HEK293T (cell line): Measurements from ENCODE around the gene SSBP2.
"Not testable (repeated sequence)": the region's sequence is repeated elsewhere in the genome, so short reads cannot be mapped to it uniquely, and the experiment has no call there.

Experiments used
- CTCF ChIA-PET: fragments of 350-600 bp; formaldehyde crosslinking; extraction: SDS; loops from one replicate; lab custom pipeline; 2021; ENCODE audit warnings: antibody characterized with exemption, inconsistent platforms; lab: Yijun Ruan, JAX
- POLR2A ChIA-PET: fragments of 350-600 bp; formaldehyde crosslinking; extraction: SDS; loops from one replicate; lab custom pipeline; 2020; ENCODE audit warnings: antibody characterized with exemption, inconsistent platforms; lab: Yijun Ruan, JAX
- DNase-seq: peaks from one replicate; pipeline ENCODE4 v3.0.0; 2012; ENCODE audit warnings: mixed read lengths; ENCODE audit errors: extremely low spot score
- ARNT ChIP-seq: fragments of 450-650 bp; IDR thresholded peaks from 2 replicates; pipeline ENCODE4 v1.6.1; 2017; ENCODE audit warnings: mild to moderate bottlenecking
- BHLHE40 ChIP-seq: fragments of 450-650 bp; IDR thresholded peaks from 2 replicates; pipeline ENCODE4 v1.6.1; 2016; ENCODE audit warnings: mild to moderate bottlenecking, moderate library complexity, borderline replicate concordance
- CTBP1 ChIP-seq: fragments of 450-650 bp; IDR thresholded peaks from 2 replicates; pipeline ENCODE4 v1.6.1; 2016; ENCODE audit warnings: borderline replicate concordance
- ELF4 ChIP-seq: fragments of 450-650 bp; IDR thresholded peaks from 2 replicates; pipeline ENCODE4 v1.6.1; 2017; ENCODE audit warnings: antibody characterized with exemption
- FOXA1 ChIP-seq: fragments of 450-650 bp; IDR thresholded peaks from 2 replicates; pipeline ENCODE4 v1.6.1; 2016; ENCODE audit warnings: mild to moderate bottlenecking
- FOXK2 ChIP-seq: fragments of 450-650 bp; IDR thresholded peaks from 2 replicates; pipeline ENCODE4 v1.6.1; 2016; ENCODE audit warnings: mild to moderate bottlenecking
- FOXM1 ChIP-seq: fragments of 450-650 bp; IDR thresholded peaks from 2 replicates; pipeline ENCODE4 v1.6.1; 2017; ENCODE audit warnings: mild to moderate bottlenecking, borderline replicate concordance
- HDGF ChIP-seq: fragments of 450-650 bp; IDR thresholded peaks from 2 replicates; pipeline ENCODE4 v1.6.1; 2017; ENCODE audit warnings: antibody characterized with exemption, borderline replicate concordance
- L3MBTL2 ChIP-seq: fragments of 450-650 bp; conservative IDR thresholded peaks from 2 replicates; pipeline ENCODE4 v1.6.1; 2016; ENCODE audit warnings: mild to moderate bottlenecking
- LEF1 ChIP-seq: fragments of 450-650 bp; IDR thresholded peaks from 2 replicates; pipeline ENCODE4 v1.6.1; 2017; ENCODE audit warnings: mild to moderate bottlenecking, borderline replicate concordance
- NFRKB ChIP-seq: fragments of 450-650 bp; IDR thresholded peaks from 2 replicates; pipeline ENCODE4 v1.6.1; 2016; ENCODE audit warnings: mild to moderate bottlenecking, moderate library complexity
- SP1 ChIP-seq: fragments of 450-650 bp; IDR thresholded peaks from 2 replicates; pipeline ENCODE4 v1.6.1; 2017
- SUZ12 ChIP-seq: fragments of 450-650 bp; IDR thresholded peaks from 2 replicates; pipeline ENCODE4 v1.6.1; 2016; ENCODE audit warnings: mild to moderate bottlenecking
- TARDBP ChIP-seq: fragments of 450-650 bp; IDR thresholded peaks from 2 replicates; pipeline ENCODE4 v1.6.1; 2016
- ZNF384 ChIP-seq: fragments of 450-650 bp; IDR thresholded peaks from 2 replicates; pipeline ENCODE4 v1.6.1; 2016
- TF ChIP-seq, protein P1 (sequence below): fragments of 450-650 bp; IDR thresholded peaks from 2 replicates; pipeline ENCODE4 v1.6.1; 2016

Gene SSBP2

GRCh38 chr5:81675420-81675819 is 75.5 kb downstream of the SSBP2 start:
- ChIA-PET CTCF (no interaction called here), POLR2A (no interaction called here)
- TF ChIP-seq HDGF, result no peak
- no peak for TF ChIP-seq NFRKB
- TF ChIP-seq FOXM1, result no peak
- TF ChIP-seq ELF4, result no peak
- no peak for TF ChIP-seq ZNF384
- DNase-seq, result no peak

GRCh38 chr5:81665795-81666194 is 85.1 kb downstream of the SSBP2 start:
- ChIA-PET POLR2A (no interaction called here), CTCF (no interaction called here)
- DNase-seq, result no peak
- no peak for TF ChIP-seq FOXA1
- TF ChIP-seq FOXK2, result no peak
- no peak for TF ChIP-seq SUZ12
- no peak for TF ChIP-seq SP1
- no peak for TF ChIP-seq NFRKB
- TF ChIP-seq, protein P1, sequence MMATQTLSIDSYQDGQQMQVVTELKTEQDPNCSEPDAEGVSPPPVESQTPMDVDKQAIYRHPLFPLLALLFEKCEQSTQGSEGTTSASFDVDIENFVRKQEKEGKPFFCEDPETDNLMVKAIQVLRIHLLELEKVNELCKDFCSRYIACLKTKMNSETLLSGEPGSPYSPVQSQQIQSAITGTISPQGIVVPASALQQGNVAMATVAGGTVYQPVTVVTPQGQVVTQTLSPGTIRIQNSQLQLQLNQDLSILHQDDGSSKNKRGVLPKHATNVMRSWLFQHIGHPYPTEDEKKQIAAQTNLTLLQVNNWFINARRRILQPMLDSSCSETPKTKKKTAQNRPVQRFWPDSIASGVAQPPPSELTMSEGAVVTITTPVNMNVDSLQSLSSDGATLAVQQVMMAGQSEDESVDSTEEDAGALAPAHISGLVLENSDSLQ, result no peak
- TF ChIP-seq BHLHE40, result no peak
- TF ChIP-seq ELF4, result no peak
- TF ChIP-seq TARDBP, result no peak
- no peak for TF ChIP-seq LEF1
- TF ChIP-seq HDGF, result no peak
- no peak for TF ChIP-seq CTBP1
- TF ChIP-seq L3MBTL2, result no peak
- TF ChIP-seq FOXM1, result no peak
- no peak for TF ChIP-seq ZNF384
- TF ChIP-seq ARNT, result no peak

DNA sequence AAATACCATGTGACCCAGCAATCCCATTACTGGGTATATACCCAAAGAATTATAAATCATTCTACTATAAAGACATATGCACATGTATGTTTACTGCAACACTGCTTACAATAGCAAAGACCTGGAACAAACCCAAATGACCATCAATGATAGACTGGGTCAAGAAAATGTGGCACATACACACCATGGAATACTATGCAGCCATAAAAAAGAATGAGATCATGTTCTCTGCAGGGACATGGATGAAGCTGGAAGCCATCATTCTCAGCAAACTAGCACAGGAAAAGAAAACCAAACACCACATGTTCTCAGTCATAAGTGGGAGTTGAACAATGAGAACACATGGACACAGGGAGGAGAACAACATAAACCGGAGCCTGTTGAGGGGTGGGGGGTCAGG is 90.3 kb downstream of the SSBP2 start:
- DNase-seq, POLR2A ChIA-PET, CTCF ChIA-PET: not testable (repeated sequence)

- TF ChIP-seq, protein P1, result no peak
- TF ChIP-seq SUZ12, result no peak
- no peak for TF ChIP-seq FOXA1
- no peak for TF ChIP-seq BHLHE40
- TF ChIP-seq TARDBP, result no peak
- no peak for TF ChIP-seq CTBP1
- no peak for TF ChIP-seq FOXK2
- no peak for TF ChIP-seq HDGF
- TF ChIP-seq L3MBTL2, result no peak
- TF ChIP-seq ZNF384, result no peak
- TF ChIP-seq SP1, result no peak
- no peak for TF ChIP-seq LEF1
- no peak for TF ChIP-seq ELF4
- no peak for TF ChIP-seq ARNT
- no peak for TF ChIP-seq FOXM1
- TF ChIP-seq NFRKB, result no peak
- DNase-seq, result peak; percentile 12
- POLR2A ChIA-PET, result no interaction called here
- CTCF ChIA-PET, result no interaction called here
Observed at GRCh38 chr5:81657386-81657785, 93.5 kb downstream of the SSBP2 start.

GRCh38 chr5:81656783-81657182 is 94.1 kb downstream of the SSBP2 start:
- no peak for DNase-seq
- ChIA-PET CTCF (no interaction called here), POLR2A (no interaction called here)
- TF ChIP-seq NFRKB (no peak), LEF1 (no peak)

- ChIA-PET CTCF (no interaction called here), POLR2A (no interaction called here)
Observed at GRCh38 chr5:81650987-81651386, 99.9 kb downstream of the SSBP2 start.

More at GRCh38 chr5:81650987-81651386, 99.9 kb downstream of the SSBP2 start:
- no peak for DNase-seq
- TF ChIP-seq ZNF384, result no peak
- no peak for TF ChIP-seq LEF1
- TF ChIP-seq BHLHE40, result no peak
- no peak for TF ChIP-seq ELF4
- no peak for TF ChIP-seq TARDBP
- no peak for TF ChIP-seq L3MBTL2
- TF ChIP-seq NFRKB, result no peak
- TF ChIP-seq HDGF, result no peak
- TF ChIP-seq, protein P1, result no peak
- no peak for TF ChIP-seq CTBP1
- TF ChIP-seq FOXK2, result no peak
- TF ChIP-seq ARNT, result no peak
- no peak for TF ChIP-seq FOXM1
- no peak for TF ChIP-seq FOXA1
- TF ChIP-seq SUZ12, result no peak
- TF ChIP-seq SP1, result no peak
